Measurements from ENCODE around the gene PPP2R1B. TPM values are rescaled to one million over a fixed set of nuclear protein-coding genes. Genes with fewer than 3 reads are reported as not detected.

Gene PPP2R1B
- total RNA-seq, 2 donors from 2014 or later, result 24.7 to 41.5 TPM

DNA sequence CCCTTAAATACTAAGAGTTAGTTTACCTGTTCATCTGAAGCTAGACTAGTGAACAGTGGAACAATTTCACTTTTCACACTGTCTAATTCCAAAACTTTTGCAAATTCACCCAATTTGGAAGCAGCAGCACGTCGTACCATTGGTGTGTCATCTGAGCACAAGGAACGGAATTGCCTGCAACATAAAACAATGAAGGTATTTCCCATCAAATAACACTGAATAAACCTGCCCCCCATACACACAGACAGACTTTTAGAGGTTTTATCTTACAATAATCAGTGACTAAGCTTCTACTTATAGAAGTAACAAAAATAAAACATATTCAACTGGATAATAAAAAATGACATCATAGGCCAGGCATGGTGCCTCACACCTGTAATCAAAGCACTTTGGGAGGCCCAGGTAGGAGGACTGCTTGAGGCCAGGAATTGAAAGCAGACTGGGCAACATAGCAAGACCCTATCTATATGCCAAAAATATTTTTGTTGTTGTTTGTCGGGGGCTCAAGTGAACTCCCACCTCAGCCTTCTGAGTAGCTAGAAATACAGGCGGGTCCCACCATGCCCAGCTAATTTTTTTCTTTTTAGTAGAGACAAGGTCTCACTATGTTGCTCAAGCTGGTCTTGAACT lies 6.3 kb downstream of the PPP2R1B start:
- 36 to 62% methylated on average over 5 of the region's 5 CpGs for WGBS, 2 donors
- peak overlapping the region; percentile 64 to 82 (median 72) for H3K27ac ChIP-seq

DNA sequence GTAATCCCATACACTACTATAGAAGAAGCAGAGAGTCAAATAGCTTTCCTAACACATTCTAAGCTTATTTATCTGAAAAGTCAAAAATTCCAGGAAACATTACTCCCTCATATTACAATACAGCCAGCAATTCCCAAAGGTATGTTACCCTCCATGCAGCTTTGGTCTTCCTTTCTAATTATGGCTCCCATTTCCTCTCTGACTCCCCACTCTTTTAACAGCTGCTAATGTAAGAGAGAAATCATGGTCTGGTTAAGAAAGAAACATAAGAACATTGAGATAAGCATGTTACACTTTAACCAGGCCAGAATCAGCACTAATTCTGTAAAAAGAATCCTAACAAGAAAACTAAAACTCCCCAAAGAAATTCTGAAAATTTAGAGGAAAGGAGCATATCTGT lies 6.8 kb downstream of the PPP2R1B start:
- no peaks in the 10 kb centered on the region for H3K9me3 ChIP-seq
- H3K36me3 ChIP-seq (replicated peaks in 1 of 2; ENCODE audit: insufficient read depth in 1 of 2, low read depth in 2 of 2), result peaks cover 0 to 15% of the 10 kb centered on the region in 2 donors
- H3K4me3 ChIP-seq, result no peak overlapping the region
- peak; percentile 69 for ATAC-seq
- peak overlapping the region; percentile 64 to 82 (median 72) for H3K27ac ChIP-seq
- DNase-seq, result no peak
- H3K27me3 ChIP-seq, result no peaks in the 10 kb centered on the region
- intact Hi-C loops (cut with DNase I), result no loop called here
- peaks cover 76% of the 10 kb centered on the region for H3K4me1 ChIP-seq
- TF ChIP-seq POLR2A (IDR thresholded peaks at IDR 0.05), result no peak
- TF ChIP-seq, protein P1, sequence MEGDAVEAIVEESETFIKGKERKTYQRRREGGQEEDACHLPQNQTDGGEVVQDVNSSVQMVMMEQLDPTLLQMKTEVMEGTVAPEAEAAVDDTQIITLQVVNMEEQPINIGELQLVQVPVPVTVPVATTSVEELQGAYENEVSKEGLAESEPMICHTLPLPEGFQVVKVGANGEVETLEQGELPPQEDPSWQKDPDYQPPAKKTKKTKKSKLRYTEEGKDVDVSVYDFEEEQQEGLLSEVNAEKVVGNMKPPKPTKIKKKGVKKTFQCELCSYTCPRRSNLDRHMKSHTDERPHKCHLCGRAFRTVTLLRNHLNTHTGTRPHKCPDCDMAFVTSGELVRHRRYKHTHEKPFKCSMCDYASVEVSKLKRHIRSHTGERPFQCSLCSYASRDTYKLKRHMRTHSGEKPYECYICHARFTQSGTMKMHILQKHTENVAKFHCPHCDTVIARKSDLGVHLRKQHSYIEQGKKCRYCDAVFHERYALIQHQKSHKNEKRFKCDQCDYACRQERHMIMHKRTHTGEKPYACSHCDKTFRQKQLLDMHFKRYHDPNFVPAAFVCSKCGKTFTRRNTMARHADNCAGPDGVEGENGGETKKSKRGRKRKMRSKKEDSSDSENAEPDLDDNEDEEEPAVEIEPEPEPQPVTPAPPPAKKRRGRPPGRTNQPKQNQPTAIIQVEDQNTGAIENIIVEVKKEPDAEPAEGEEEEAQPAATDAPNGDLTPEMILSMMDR (IDR thresholded peaks at IDR 0.05), result no peak

More for the DNA sequence above, 6.3 kb downstream of the PPP2R1B start:
- TF ChIP-seq, protein P1 (IDR thresholded peaks at IDR 0.05), result no peak
- no peak for TF ChIP-seq POLR2A (IDR thresholded peaks at IDR 0.05)
- ATAC-seq (peak; percentile 45), DNase-seq (no peak)
- no peaks in the 10 kb centered on the region for H3K9me3 ChIP-seq
- intact Hi-C loops (cut with DNase I), result no loop called here
- peaks cover 0 to 15% of the 10 kb centered on the region in 2 donors for H3K36me3 ChIP-seq (replicated peaks in 1 of 2; ENCODE audit: insufficient read depth in 1 of 2, low read depth in 2 of 2)
- H3K4me3 ChIP-seq, result no peak overlapping the region
- H3K4me1 ChIP-seq, result peaks cover 81% of the 10 kb centered on the region
- H3K27me3 ChIP-seq, result no peaks in the 10 kb centered on the region

DNA sequence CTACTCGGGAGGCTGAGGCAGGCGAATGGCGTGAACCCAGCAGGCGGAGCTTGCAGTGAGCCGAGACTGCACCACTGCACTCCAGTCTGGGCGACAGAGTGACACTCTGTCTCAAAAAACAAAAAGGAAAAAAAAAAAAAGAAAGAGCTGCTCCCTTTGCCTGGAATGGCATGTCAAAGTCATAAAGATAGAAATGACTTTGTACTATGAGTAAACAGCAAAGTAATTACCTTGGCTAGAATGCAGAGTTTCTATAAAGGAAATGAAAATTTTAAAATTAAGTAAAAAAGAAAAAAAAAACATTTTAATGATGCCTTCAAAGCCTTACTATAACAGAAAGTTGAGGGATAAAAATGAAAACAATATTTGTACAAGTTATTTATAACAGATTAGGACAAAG lies 10.1 kb downstream of the PPP2R1B start:
- H3K4me1 ChIP-seq, result peaks cover 45% of the 10 kb centered on the region
- H3K27ac ChIP-seq, result no peak overlapping the region
- H3K4me3 ChIP-seq, result no peak overlapping the region
- intact Hi-C loops (cut with DNase I), result no loop called here
- ATAC-seq, result no peak
- peaks cover 3 to 33% of the 10 kb centered on the region in 2 donors for H3K36me3 ChIP-seq (replicated peaks in 1 of 2; ENCODE audit: insufficient read depth in 1 of 2, low read depth in 2 of 2)
- TF ChIP-seq, protein P1 (IDR thresholded peaks at IDR 0.05), result no peak
- no peak for TF ChIP-seq POLR2A (IDR thresholded peaks at IDR 0.05)
- no peaks in the 10 kb centered on the region for H3K27me3 ChIP-seq
- 99 to 100% methylated on average over 6 of the region's 6 CpGs for WGBS, 2 donors
- no peak for DNase-seq
- H3K9me3 ChIP-seq, result no peaks in the 10 kb centered on the region

DNA sequence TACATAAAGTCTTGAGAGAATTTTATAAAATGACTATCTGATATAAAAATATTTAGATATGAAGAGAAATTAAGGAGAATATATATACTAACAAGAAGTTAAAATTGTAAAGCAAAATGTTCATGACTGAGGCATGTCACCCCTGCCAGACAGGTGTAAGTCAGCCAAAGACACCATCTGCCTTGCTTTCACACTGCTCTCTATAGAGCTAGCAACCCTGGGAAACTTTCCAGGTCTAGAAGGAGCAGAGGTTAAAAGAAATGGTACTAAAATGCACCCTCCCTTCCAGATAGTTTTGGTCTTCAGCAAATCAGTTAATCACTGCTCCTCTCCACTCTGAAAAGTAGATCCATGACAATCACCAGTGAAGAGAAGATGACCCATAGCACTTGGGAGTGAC lies 16.5 kb downstream of the PPP2R1B start:
- H3K36me3 ChIP-seq (replicated peaks in 1 of 2; ENCODE audit: insufficient read depth in 1 of 2, low read depth in 2 of 2), result peaks cover 3 to 38% of the 10 kb centered on the region in 2 donors
- H3K27me3 ChIP-seq, result no peaks in the 10 kb centered on the region
- TF ChIP-seq POLR2A (IDR thresholded peaks at IDR 0.05), result no peak
- TF ChIP-seq, protein P1 (IDR thresholded peaks at IDR 0.05), result no peak
- peaks cover 13% of the 10 kb centered on the region for H3K4me1 ChIP-seq
- DNase-seq, result no peak
- intact Hi-C loops (cut with DNase I), result no loop called here
- no peak overlapping the region for H3K4me3 ChIP-seq
- ATAC-seq, result no peak
- no peak overlapping the region for H3K27ac ChIP-seq
- H3K9me3 ChIP-seq, result no peaks in the 10 kb centered on the region
